SK-N-SH (cell line): ENCODE results near the gene MEX3A. TPM values are rescaled to one million over a fixed set of nuclear protein-coding genes. Genes with fewer than 3 reads are reported as not detected.

ENCODE experiments used
- CTCF ChIA-PET: fragments of 300-600, 350-600 bp; formaldehyde crosslinking; extraction: SDS; loops from one replicate; lab custom pipeline; 2021; lab: Yijun Ruan, JAX
- POLR2A ChIA-PET: fragments of 350-600 bp; sonication (Branson Sonifier 250); formaldehyde crosslinking; extraction: SDS; loops from one replicate; lab custom pipeline; 2020; ENCODE audit warnings: antibody characterized with exemption, inconsistent platforms; lab: Yijun Ruan, JAX
- DNase-seq: peaks from one replicate; pipeline ENCODE4 v3.0.0; 2012
- H2AFZ ChIP-seq: fragments of 200-600 bp; sonication (generic); 2 replicates; pipeline ENCODE4 v1.8.1; 2016; ENCODE audit warnings: antibody characterized with exemption, mild to moderate bottlenecking, low read depth
- H3F3A ChIP-seq: fragments of 200-600 bp; sonication (generic); replicated peaks from 2 replicates; pipeline ENCODE3; 2016; ENCODE audit warnings: antibody characterized with exemption, mild to moderate bottlenecking; ENCODE audit not compliant: insufficient read depth
- H3K27ac ChIP-seq, 2 experiments: fragments of 200-500 bp in 1 of 2; fragments of 200-600 bp in 1 of 2; sonication (Bioruptor generic) in 1 of 2; sonication (generic), shearing (Covaris generic) in 1 of 2; 2 replicates each; pipeline versions ENCODE4 v1.5.1 to v1.6.1; 2014 to 2016; ENCODE audit warnings: low read depth in 2 of 2, inconsistent platforms in 1 of 2, low read length in 1 of 2, mild to moderate bottlenecking in 1 of 2, mixed read lengths in 1 of 2
- H3K27me3 ChIP-seq: fragments of 200-600 bp; sonication (generic), shearing (Covaris generic); 2 replicates; pipeline ENCODE4 v1.6.1; 2016; ENCODE audit warnings: mixed run types; ENCODE audit not compliant: insufficient read depth
- H3K36me3 ChIP-seq, 2 experiments: fragments of 200-500 bp in 1 of 2; fragments of 200-600 bp in 1 of 2; sonication (Bioruptor generic) in 1 of 2; sonication (generic) in 1 of 2; replicated peaks in 1 of 2; 2 replicates each; pipeline versions ENCODE3 to v1.5.1; 2014 to 2016; ENCODE audit warnings: low read length in 1 of 2, mild to moderate bottlenecking in 1 of 2; ENCODE audit not compliant: insufficient read depth in 2 of 2, control insufficient read depth in 1 of 2
- H3K4me1 ChIP-seq, 2 experiments: fragments of 200-500 bp in 1 of 2; fragments of 200-600 bp in 1 of 2; sonication (Bioruptor generic) in 1 of 2; sonication (generic), shearing (Covaris generic) in 1 of 2; 2 replicates each; pipeline versions ENCODE4 v1.5.1 to v1.6.1; 2014 to 2016; ENCODE audit warnings: low read depth in 1 of 2, low read length in 1 of 2, mixed run types in 1 of 2; ENCODE audit not compliant: insufficient read depth in 2 of 2, control insufficient read depth in 1 of 2
- H3K4me2 ChIP-seq: fragments of 200-600 bp; sonication (generic), shearing (Covaris generic); 2 replicates; pipeline ENCODE4 v1.6.1; 2017; ENCODE audit warnings: mixed run types
- H3K4me3 ChIP-seq, 2 experiments: fragments of 200-500 bp in 1 of 2; fragments of 200-600 bp in 1 of 2; sonication (Bioruptor generic) in 1 of 2; sonication (generic), shearing (Covaris generic) in 1 of 2; 2 replicates each; pipeline versions ENCODE4 v1.5.1 to v1.8.1; 2014 to 2016; ENCODE audit warnings: low read depth in 2 of 2, inconsistent platforms in 1 of 2, low read length in 1 of 2, mild to moderate bottlenecking in 1 of 2, mixed read lengths in 1 of 2, moderate library complexity in 1 of 2
- H3K79me2 ChIP-seq: fragments of 200-600 bp; sonication (generic); 2 replicates; pipeline ENCODE4 v1.8.1; 2017; ENCODE audit warnings: mild to moderate bottlenecking; ENCODE audit not compliant: insufficient read depth
- H3K9ac ChIP-seq: fragments of 200-600 bp; sonication (generic); 2 replicates; pipeline ENCODE4 v1.6.1; 2017; ENCODE audit warnings: mixed run types
- H3K9me2 ChIP-seq: fragments of 200-600 bp; sonication (generic); 2 replicates; pipeline ENCODE4 v1.6.1; 2017; ENCODE audit warnings: mixed run types
- H3K9me3 ChIP-seq: fragments of 200-600 bp; sonication (generic); 2 replicates; pipeline ENCODE4 v1.6.1; 2017; ENCODE audit warnings: mixed run types, mild to moderate bottlenecking, moderate library complexity
- H4K20me1 ChIP-seq: fragments of 200-600 bp; sonication (generic); 2 replicates; pipeline ENCODE4 v1.6.1; 2017; ENCODE audit warnings: mild to moderate bottlenecking, mixed run types; ENCODE audit not compliant: insufficient read depth
- CHD2 ChIP-seq: fragments of 150-350 bp; IDR thresholded peaks from 2 replicates; pipeline ENCODE4 v1.6.1; 2018; ENCODE audit warnings: low read length; ENCODE audit not compliant: partially characterized antibody
- ELF1 ChIP-seq: IDR thresholded peaks from 2 replicates; pipeline ENCODE4 v1.4.0; 2012
- EP300 ChIP-seq, 2 experiments: IDR thresholded peaks; 2 replicates each; pipeline versions ENCODE4 v1.4.0 to v1.6.1; 2012; ENCODE audit warnings: borderline replicate concordance in 1 of 2, low read depth in 1 of 2, low read length in 1 of 2
- EZH2phosphoT487 ChIP-seq: fragments of 200-600 bp; sonication (generic); IDR thresholded peaks from 2 replicates; pipeline ENCODE4 v1.6.1; 2017; ENCODE audit warnings: low read depth, mixed run types, mild to moderate bottlenecking, antibody characterized with exemption, moderate library complexity, borderline replicate concordance
- FOXJ3 ChIP-seq: sonication (generic); formaldehyde crosslinking; IDR thresholded peaks from 2 replicates; pipeline ENCODE4 v1.5.1; 2020; ENCODE audit warnings: mild to moderate bottlenecking, missing genetic modification reagents
- GATA2 ChIP-seq: sonication (generic); formaldehyde crosslinking; IDR thresholded peaks from 2 replicates; pipeline ENCODE4 v1.5.0; 2020; ENCODE audit warnings: mild to moderate bottlenecking, missing genetic modification reagents
- IRF3 ChIP-seq: fragments of 150-350 bp; IDR thresholded peaks from 2 replicates; pipeline ENCODE4 v1.6.1; 2016; ENCODE audit warnings: mild to moderate bottlenecking, low read depth, low read length
- JUND ChIP-seq: IDR thresholded peaks from 2 replicates; pipeline ENCODE4 v1.4.0; 2012
- MAX ChIP-seq: IDR thresholded peaks from 2 replicates; pipeline ENCODE4 v1.4.0; 2012; ENCODE audit warnings: low read depth
- MEF2A ChIP-seq: IDR thresholded peaks from 2 replicates; pipeline ENCODE4 v1.4.0; 2012; ENCODE audit warnings: low read depth, borderline replicate concordance
- NFIC ChIP-seq: IDR thresholded peaks from 2 replicates; pipeline ENCODE4 v1.4.0; 2012; ENCODE audit warnings: borderline replicate concordance
- RCOR1 ChIP-seq: fragments of 150-350 bp; IDR thresholded peaks from 2 replicates; pipeline ENCODE4 v1.6.1; 2017; ENCODE audit warnings: antibody characterized with exemption, low read length
- REST ChIP-seq: IDR thresholded peaks from 2 replicates; pipeline ENCODE4 v1.6.1; 2012; ENCODE audit warnings: mild to moderate bottlenecking, low read depth, low read length, moderate library complexity
- RFX5 ChIP-seq: IDR thresholded peaks from 2 replicates; pipeline ENCODE4 v1.6.1; 2012; ENCODE audit warnings: mild to moderate bottlenecking, improper control_type of control experiment, low read length
- RXRA ChIP-seq: IDR thresholded peaks from 2 replicates; pipeline ENCODE4 v1.4.0; 2012; ENCODE audit warnings: low read depth, mild to moderate bottlenecking, borderline replicate concordance
- SIN3A ChIP-seq: IDR thresholded peaks from 2 replicates; pipeline ENCODE4 v1.6.1; 2012; ENCODE audit warnings: low read depth, mild to moderate bottlenecking, low read length, moderate library complexity, borderline replicate concordance
- SMC3 ChIP-seq: IDR thresholded peaks from 2 replicates; pipeline ENCODE4 v1.6.1; 2012; ENCODE audit warnings: low read depth, low read length, improper control_type of control experiment
- TEAD4 ChIP-seq: IDR thresholded peaks from 2 replicates; pipeline ENCODE4 v1.4.0; 2012; ENCODE audit warnings: mild to moderate bottlenecking, borderline replicate concordance; ENCODE audit not compliant: insufficient read depth
- USF2 ChIP-seq: fragments of 150-350 bp; IDR thresholded peaks from 2 replicates; pipeline ENCODE4 v1.6.1; 2017; ENCODE audit warnings: antibody characterized with exemption, low read length, low read depth, borderline replicate concordance
- ZBTB33 ChIP-seq: IDR thresholded peaks from 2 replicates; pipeline ENCODE4 v1.4.0; 2012; ENCODE audit warnings: low read depth, borderline replicate concordance
- WGBS: methylation state at CpG from one replicate; pipeline ENCODE4 v1.1.6; 2017; ENCODE audit warnings: low lambda C conversion rate; 5-methylcytosine and 5-hydroxymethylcytosine counted together
- polyA plus RNA-seq, 3 experiments: library from polyadenylated mRNA; depleted of rRNA; stranded (reverse); fragments of >200 nt; gene quantifications; 2 replicates each; pipeline ENCODE4 v1.2.3, GENCODE V29; 2012
- TF ChIP-seq, protein P1 (sequence below): fragments of 200-600 bp; sonication (generic); IDR thresholded peaks from 2 replicates; pipeline ENCODE4 v1.6.1; 2017; ENCODE audit warnings: antibody characterized with exemption, mild to moderate bottlenecking, moderate library complexity

Gene MEX3A
- polyA plus RNA-seq, 1 of the 3 experiments (the other 2 are of a cell fraction), result 16.2 TPM

DNA sequence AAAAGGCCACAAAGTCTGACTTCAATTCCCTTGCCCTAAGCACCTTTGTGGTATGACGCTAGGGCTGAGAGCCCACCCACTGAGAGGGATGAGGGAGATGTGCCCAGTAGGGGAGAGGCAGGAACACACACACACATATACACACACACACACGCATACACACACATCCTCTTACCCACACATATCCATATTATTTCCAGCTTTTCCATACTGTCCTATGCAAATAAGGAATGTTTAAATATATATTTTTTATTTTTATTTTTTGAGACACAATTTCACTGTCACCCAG lies 18.3 kb downstream of the MEX3A start (continued):
- TF ChIP-seq REST (no peak), ZBTB33 (no peak), TEAD4 (no peak), IRF3 (no peak), SIN3A (no peak), MEF2A (no peak), FOXJ3 (CRISPR knock-in tag) (no peak)
- TF ChIP-seq, protein P1, sequence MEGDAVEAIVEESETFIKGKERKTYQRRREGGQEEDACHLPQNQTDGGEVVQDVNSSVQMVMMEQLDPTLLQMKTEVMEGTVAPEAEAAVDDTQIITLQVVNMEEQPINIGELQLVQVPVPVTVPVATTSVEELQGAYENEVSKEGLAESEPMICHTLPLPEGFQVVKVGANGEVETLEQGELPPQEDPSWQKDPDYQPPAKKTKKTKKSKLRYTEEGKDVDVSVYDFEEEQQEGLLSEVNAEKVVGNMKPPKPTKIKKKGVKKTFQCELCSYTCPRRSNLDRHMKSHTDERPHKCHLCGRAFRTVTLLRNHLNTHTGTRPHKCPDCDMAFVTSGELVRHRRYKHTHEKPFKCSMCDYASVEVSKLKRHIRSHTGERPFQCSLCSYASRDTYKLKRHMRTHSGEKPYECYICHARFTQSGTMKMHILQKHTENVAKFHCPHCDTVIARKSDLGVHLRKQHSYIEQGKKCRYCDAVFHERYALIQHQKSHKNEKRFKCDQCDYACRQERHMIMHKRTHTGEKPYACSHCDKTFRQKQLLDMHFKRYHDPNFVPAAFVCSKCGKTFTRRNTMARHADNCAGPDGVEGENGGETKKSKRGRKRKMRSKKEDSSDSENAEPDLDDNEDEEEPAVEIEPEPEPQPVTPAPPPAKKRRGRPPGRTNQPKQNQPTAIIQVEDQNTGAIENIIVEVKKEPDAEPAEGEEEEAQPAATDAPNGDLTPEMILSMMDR, result no peak

- no peaks in the 10 kb centered on the region for H4K20me1 ChIP-seq
- CTCF ChIA-PET, result interaction anchor here (1.0 to 5.0 kb wide), 3 partner anchors 9 to 37 kb away, joined by 3 to 45 read pairs (median 3); partner anchors contain the start of genes MEX3A and UBQLN4
- TF ChIP-seq GATA2 (no peak), SIN3A (no peak), USF2 (no peak), NFIC (no peak), CHD2 (no peak), JUND (no peak), RXRA (no peak), RCOR1 (no peak), MAX (no peak), RFX5 (no peak), SMC3 (no peak), FOXJ3 (CRISPR knock-in tag) (no peak), EZH2phosphoT487 (no peak), ELF1 (no peak), MEF2A (no peak), EP300 (IDR thresholded peaks at IDR 0.05; ENCODE audit: borderline replicate concordance in 1 of 2, low read depth in 1 of 2, low read length in 1 of 2) (no peak)
These were observed 20.1 kb downstream of the MEX3A start for GRCh38 chr1:156062189-156062588.

More at GRCh38 chr1:156062189-156062588, 20.1 kb downstream of the MEX3A start:
- WGBS, result 62% methylated on average over 3 of the region's 3 CpGs
- Histone ChIP-seq H3K79me2 (no peaks in the 10 kb centered on the region), H3K4me1 (peaks cover 0 to 8% of the 10 kb centered on the region in 2 experiments; a peak in 2 of 4 replicates), H3K9ac (no peak overlapping the region), H2AFZ (no peak overlapping the region), H3K4me2 (no peak overlapping the region), H3K27ac (no peak overlapping the region), H3F3A (peaks cover 6% of the 10 kb centered on the region), H3K4me3 (no peak overlapping the region), H3K27me3 (no peaks in the 10 kb centered on the region), H3K36me3 (peaks cover 2 to 12% of the 10 kb centered on the region in 2 experiments), H3K9me2 (no peaks in the 10 kb centered on the region), H3K9me3 (no peaks in the 10 kb centered on the region)
- POLR2A ChIA-PET, result no interaction called here
- DNase-seq, result no peak
